SH-SY5Y (cell line): ENCODE data around the gene MBD3L5.

Experiments
- GATA2 ChIP-seq: IDR thresholded peaks from 2 replicates; pipeline ENCODE4 v1.6.1; 2011; ENCODE audit warnings: mild to moderate bottlenecking, low read depth, low read length
- GATA3 ChIP-seq: IDR thresholded peaks from 2 replicates; pipeline ENCODE4 v1.6.1; 2011; ENCODE audit warnings: low read depth, mild to moderate bottlenecking, low read length, moderate library complexity

DNA sequence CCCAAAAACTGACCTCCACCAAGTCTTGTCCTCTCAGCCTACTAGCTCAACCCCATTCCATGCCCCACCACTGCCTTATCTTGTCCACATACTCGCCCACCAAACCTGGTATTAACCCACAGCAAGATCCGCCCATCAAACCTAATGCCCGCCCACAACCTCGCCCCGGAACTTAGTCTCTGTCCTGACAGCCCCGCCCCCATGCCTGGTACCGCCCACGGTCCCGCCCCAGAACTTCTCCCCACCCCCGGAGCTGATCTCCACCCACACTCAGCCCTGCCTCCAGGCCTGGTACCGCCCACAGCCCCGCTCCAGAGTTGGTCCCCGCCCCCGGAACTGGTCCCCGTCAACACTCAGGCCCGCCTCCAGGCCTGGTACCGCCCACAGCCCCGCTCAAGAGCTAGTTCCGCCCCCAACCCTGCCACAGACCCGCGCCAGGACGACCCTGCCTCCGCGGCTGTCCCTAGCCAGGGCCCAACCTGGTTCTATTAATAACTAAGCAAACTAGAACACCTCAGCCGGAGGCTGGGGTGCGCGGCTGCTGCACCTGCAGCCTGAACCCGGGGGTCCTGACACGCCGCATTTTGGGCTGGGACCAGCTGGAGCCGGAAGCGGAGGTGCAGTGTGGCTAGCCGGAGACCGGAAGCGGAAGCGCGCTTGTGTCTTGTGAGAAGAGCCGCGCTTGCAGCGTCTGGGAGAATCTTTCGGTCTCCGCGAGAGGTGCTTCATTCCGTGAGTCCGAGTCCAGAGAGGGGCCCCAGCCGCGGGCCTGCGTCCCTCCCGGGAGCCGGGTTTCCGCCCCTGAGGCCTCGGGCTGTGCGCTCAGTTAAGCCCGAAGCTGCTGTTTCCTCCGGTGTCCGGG lies 38.9 kb downstream of the MBD3L5 start, which contains the start of gene ZNF557:
- no peak for TF ChIP-seq GATA3
- TF ChIP-seq GATA2: no peak
